ENCODE data around the gene SNAP47.

The SNAP47 gene

DNA sequence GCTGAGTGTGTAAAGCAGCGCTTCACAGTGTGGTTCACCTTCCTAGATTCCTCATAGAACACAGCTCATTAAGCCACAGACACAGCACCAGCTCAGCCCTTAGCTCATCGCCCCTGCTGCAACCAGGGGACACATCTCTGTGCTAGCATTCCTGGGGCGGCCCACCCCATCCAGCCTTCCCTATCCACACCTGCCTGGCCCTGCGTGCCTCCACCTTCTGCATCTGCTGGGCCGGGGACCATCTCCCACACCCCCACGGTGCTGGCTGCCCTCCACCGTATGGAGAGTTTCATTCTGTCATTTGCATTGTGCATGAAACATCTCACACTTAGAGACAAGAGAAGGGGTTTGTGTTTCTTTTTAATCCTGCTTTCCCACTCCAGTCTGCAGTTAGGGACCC, 44.5 kb downstream of the SNAP47 start:
- Histone ChIP-seq H3K4me1 (ENCODE audit: low read depth, poor library complexity, severe bottlenecking) (no peaks in the 10 kb centered on the region), H4K20me1 (ENCODE audit: insufficient read depth) (no peaks in the 10 kb centered on the region), H3K9ac (no peak overlapping the region), H2AFZ (ENCODE audit: low read depth) (no peak overlapping the region), H3K4me3 (IDR thresholded peaks at IDR 0.05; ENCODE audit: insufficient read depth, low read depth, low read length) (no peak overlapping the region), H3K79me2 (ENCODE audit: insufficient read depth, low read depth) (no peaks in the 10 kb centered on the region), H3K27ac (no peak overlapping the region), H3K27me3 (ENCODE audit: insufficient read depth, low read depth) (no peaks in the 10 kb centered on the region), H3K36me3 (ENCODE audit: insufficient read depth) (0 out of 2 replicates have a peak, but pooled peaks cover 3% of the 10 kb centered on the region), H3K4me2 (no peak overlapping the region)
- TF ChIP-seq, protein P1, sequence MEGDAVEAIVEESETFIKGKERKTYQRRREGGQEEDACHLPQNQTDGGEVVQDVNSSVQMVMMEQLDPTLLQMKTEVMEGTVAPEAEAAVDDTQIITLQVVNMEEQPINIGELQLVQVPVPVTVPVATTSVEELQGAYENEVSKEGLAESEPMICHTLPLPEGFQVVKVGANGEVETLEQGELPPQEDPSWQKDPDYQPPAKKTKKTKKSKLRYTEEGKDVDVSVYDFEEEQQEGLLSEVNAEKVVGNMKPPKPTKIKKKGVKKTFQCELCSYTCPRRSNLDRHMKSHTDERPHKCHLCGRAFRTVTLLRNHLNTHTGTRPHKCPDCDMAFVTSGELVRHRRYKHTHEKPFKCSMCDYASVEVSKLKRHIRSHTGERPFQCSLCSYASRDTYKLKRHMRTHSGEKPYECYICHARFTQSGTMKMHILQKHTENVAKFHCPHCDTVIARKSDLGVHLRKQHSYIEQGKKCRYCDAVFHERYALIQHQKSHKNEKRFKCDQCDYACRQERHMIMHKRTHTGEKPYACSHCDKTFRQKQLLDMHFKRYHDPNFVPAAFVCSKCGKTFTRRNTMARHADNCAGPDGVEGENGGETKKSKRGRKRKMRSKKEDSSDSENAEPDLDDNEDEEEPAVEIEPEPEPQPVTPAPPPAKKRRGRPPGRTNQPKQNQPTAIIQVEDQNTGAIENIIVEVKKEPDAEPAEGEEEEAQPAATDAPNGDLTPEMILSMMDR (conservative IDR thresholded peaks at IDR 0.05; ENCODE audit: low read depth, low read length): no peak

DNA sequence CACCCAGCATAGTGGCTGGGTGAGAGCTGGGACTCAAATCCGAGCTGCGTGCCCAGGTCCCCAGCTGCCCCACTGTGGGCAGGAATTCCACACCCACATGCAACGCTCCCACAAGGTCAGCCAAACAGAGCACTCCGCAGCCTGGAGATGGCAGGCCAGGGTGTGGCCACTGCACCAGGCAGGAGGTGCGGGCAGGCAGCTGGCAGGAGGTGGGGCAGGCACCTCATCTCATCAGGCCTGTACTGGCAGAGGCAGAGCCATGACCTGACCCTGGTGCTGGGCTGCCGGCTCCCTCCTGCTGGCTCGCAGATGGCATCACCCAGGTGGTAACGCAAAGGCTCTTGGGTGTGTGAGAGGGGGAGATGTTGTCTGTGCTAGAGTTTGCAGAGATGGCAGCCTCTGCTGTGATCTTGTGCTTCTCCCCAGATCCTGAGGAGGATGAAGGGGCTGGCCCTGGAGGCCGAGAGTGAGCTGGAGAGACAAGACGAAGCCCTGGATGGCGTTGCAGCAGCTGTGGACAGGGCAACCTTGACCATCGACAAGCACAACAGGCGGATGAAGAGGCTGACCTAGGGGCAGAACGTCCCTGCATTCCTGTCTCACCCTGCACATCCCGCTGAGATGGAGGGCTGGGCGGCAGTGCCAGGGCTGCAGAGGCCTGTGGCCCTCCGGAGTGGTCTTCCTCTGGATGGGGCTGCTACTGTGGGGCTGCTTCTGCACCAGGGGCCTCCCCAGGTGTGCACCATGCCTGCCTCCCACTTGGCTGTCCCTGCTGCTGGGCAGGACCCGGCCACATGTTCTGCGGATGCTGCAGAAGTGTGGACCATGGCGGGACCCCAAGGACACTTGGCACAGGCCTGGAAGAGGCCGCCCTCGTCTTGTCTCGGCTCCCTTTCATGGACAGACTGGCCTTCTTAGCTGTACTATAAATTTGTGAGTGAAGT, 45.1 kb downstream of the SNAP47 start:
- no peak overlapping the region for H3K4me3 ChIP-seq (IDR thresholded peaks at IDR 0.05; ENCODE audit: insufficient read depth, low read depth, low read length)
- no peaks in the 10 kb centered on the region for H3K4me1 ChIP-seq (ENCODE audit: low read depth, poor library complexity, severe bottlenecking)
- TF ChIP-seq, protein P1 (conservative IDR thresholded peaks at IDR 0.05; ENCODE audit: low read depth, low read length): no peak
- no peaks in the 10 kb centered on the region for H3K27me3 ChIP-seq (ENCODE audit: insufficient read depth, low read depth)
- no peak overlapping the region for H2AFZ ChIP-seq (ENCODE audit: low read depth)
- no peak overlapping the region for H3K4me2 ChIP-seq
- 0 out of 2 replicates have a peak, but pooled peaks cover 3% of the 10 kb centered on the region for H3K36me3 ChIP-seq (ENCODE audit: insufficient read depth)
- no peak overlapping the region for H3K27ac ChIP-seq
- no peak overlapping the region for H3K9ac ChIP-seq
- no peaks in the 10 kb centered on the region for H3K79me2 ChIP-seq (ENCODE audit: insufficient read depth, low read depth)
- no peaks in the 10 kb centered on the region for H4K20me1 ChIP-seq (ENCODE audit: insufficient read depth)

- no peak overlapping the region for H2AFZ ChIP-seq (ENCODE audit: low read depth)
- no peak overlapping the region for H3K4me3 ChIP-seq (IDR thresholded peaks at IDR 0.05; ENCODE audit: insufficient read depth, low read depth, low read length)
- no peaks in the 10 kb centered on the region for H3K79me2 ChIP-seq (ENCODE audit: insufficient read depth, low read depth)
- TF ChIP-seq, protein P1 (conservative IDR thresholded peaks at IDR 0.05; ENCODE audit: low read depth, low read length): no peak
- H3K4me1 ChIP-seq (ENCODE audit: low read depth, poor library complexity, severe bottlenecking): no peaks in the 10 kb centered on the region
- H3K27me3 ChIP-seq (ENCODE audit: insufficient read depth, low read depth): no peaks in the 10 kb centered on the region
- H3K27ac ChIP-seq: no peak overlapping the region
- no peak overlapping the region for H3K9ac ChIP-seq
- no peak overlapping the region for H3K4me2 ChIP-seq
- H3K36me3 ChIP-seq (ENCODE audit: insufficient read depth): no peaks in the 10 kb centered on the region
- no peaks in the 10 kb centered on the region for H4K20me1 ChIP-seq (ENCODE audit: insufficient read depth)
These were observed 46.2 kb downstream of the SNAP47 start for GRCh38 chr1:227781314-227781930.

DNA sequence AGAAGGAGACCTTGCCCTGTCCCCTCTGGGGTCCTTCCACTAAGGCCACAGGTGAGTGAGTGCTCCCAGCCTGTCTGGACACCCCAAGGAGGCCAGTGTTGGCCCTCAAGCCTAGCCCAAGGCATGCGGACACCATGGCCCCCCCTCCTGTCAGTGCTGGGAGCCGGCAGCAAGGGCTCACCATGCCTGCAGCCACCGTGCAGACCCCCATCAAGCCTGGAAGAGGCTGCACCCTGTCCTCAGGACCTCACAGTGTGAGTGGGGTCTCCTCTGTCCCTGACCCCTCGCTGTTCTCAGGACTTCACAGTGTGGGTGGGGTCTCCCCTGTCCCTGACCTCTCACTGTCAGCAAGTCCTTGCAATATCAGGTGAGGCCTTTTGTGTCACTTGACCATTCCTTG, 47.0 kb downstream of the SNAP47 start:
- H2AFZ ChIP-seq (ENCODE audit: low read depth): no peak overlapping the region
- H3K36me3 ChIP-seq (ENCODE audit: insufficient read depth): no peaks in the 10 kb centered on the region
- no peak overlapping the region for H3K4me2 ChIP-seq
- H3K79me2 ChIP-seq (ENCODE audit: insufficient read depth, low read depth): no peaks in the 10 kb centered on the region
- no peaks in the 10 kb centered on the region for H3K27me3 ChIP-seq (ENCODE audit: insufficient read depth, low read depth)
- no peak overlapping the region for H3K9ac ChIP-seq
- peaks cover 7% of the 10 kb centered on the region for H3K4me1 ChIP-seq (ENCODE audit: low read depth, poor library complexity, severe bottlenecking)
- no peak overlapping the region for H3K27ac ChIP-seq
- H3K4me3 ChIP-seq (IDR thresholded peaks at IDR 0.05; ENCODE audit: insufficient read depth, low read depth, low read length): no peak overlapping the region
- TF ChIP-seq, protein P1 (conservative IDR thresholded peaks at IDR 0.05; ENCODE audit: low read depth, low read length): no peak
- H4K20me1 ChIP-seq (ENCODE audit: insufficient read depth): no peaks in the 10 kb centered on the region
